Measurements from ENCODE around the gene USP28.
"Not testable (repeated sequence)": the region's sequence is repeated elsewhere in the genome, so short reads cannot be mapped to it uniquely, and the experiment has no call there.

USP28 gene

GRCh38 chr11:113771964-113772363 lies 103.4 kb downstream of the USP28 start:
- no peak overlapping the region for H3K27ac ChIP-seq (replicated peaks)
- TF ChIP-seq POLR2AphosphoS5 (IDR thresholded peaks at IDR 0.05; ENCODE audit: low read depth) (no peak), SPI1 (IDR thresholded peaks at IDR 0.05; ENCODE audit: borderline replicate concordance, low read depth) (no peak), CTCF (IDR thresholded peaks at IDR 0.05; ENCODE audit: insufficient read depth, low read length) (no peak), GABPA (IDR thresholded peaks at IDR 0.05; ENCODE audit: low read depth) (no peak), REST (IDR thresholded peaks at IDR 0.05; ENCODE audit: insufficient replicate concordance, low read depth) (no peak)
- no peaks in the 10 kb centered on the region for H3K27me3 ChIP-seq (ENCODE audit: insufficient read depth, poor library complexity, severe bottlenecking)
- H3K4me3 ChIP-seq (replicated peaks; ENCODE audit: insufficient read depth, low read length): no peak overlapping the region
- no peak for DNase-seq (ENCODE audit: low read depth in 1 of 2, low spot score in 1 of 2)

GRCh38 chr11:113764527-113765219 lies 110.7 kb downstream of the USP28 start:
- DNase-seq (ENCODE audit: low read depth in 1 of 2, low spot score in 1 of 2): peak in 1 of 2 experiments; percentile 1
- Histone ChIP-seq H3K4me3 (replicated peaks; ENCODE audit: insufficient read depth, low read length) (no peak overlapping the region), H3K27ac (replicated peaks) (no peak overlapping the region), H3K27me3 (ENCODE audit: insufficient read depth, poor library complexity, severe bottlenecking) (no peaks in the 10 kb centered on the region)
- no peak for TF ChIP-seq REST (IDR thresholded peaks at IDR 0.05; ENCODE audit: insufficient replicate concordance, low read depth)
- TF ChIP-seq SPI1 (IDR thresholded peaks at IDR 0.05; ENCODE audit: borderline replicate concordance, low read depth): no peak
- no peak for TF ChIP-seq POLR2AphosphoS5 (IDR thresholded peaks at IDR 0.05; ENCODE audit: low read depth)
- no peak for TF ChIP-seq CTCF (IDR thresholded peaks at IDR 0.05; ENCODE audit: insufficient read depth, low read length)
- no peak for TF ChIP-seq GABPA (IDR thresholded peaks at IDR 0.05; ENCODE audit: low read depth)

GRCh38 chr11:113763040-113763439 lies 112.3 kb downstream of the USP28 start:
- H3K27ac ChIP-seq (replicated peaks); H3K27me3 ChIP-seq (ENCODE audit: insufficient read depth, poor library complexity, severe bottlenecking); DNase-seq (ENCODE audit: low read depth in 1 of 2, low spot score in 1 of 2); H3K4me3 ChIP-seq (replicated peaks; ENCODE audit: insufficient read depth, low read length): not testable (repeated sequence)

- Histone ChIP-seq H3K27me3 (ENCODE audit: insufficient read depth, poor library complexity, severe bottlenecking) (no peaks in the 10 kb centered on the region), H3K4me3 (replicated peaks; ENCODE audit: insufficient read depth, low read length) (no peak overlapping the region), H3K27ac (replicated peaks) (no peak overlapping the region)
- DNase-seq (ENCODE audit: low read depth in 1 of 2, low spot score in 1 of 2): no peak
- TF ChIP-seq POLR2AphosphoS5 (IDR thresholded peaks at IDR 0.05; ENCODE audit: low read depth): no peak
- no peak for TF ChIP-seq GABPA (IDR thresholded peaks at IDR 0.05; ENCODE audit: low read depth)
- TF ChIP-seq CTCF (IDR thresholded peaks at IDR 0.05; ENCODE audit: insufficient read depth, low read length): no peak
- no peak for TF ChIP-seq SPI1 (IDR thresholded peaks at IDR 0.05; ENCODE audit: borderline replicate concordance, low read depth)
- no peak for TF ChIP-seq REST (IDR thresholded peaks at IDR 0.05; ENCODE audit: insufficient replicate concordance, low read depth)
These were observed 115.1 kb downstream of the USP28 start for GRCh38 chr11:113760241-113760640.

Data from HL-60 (cell line).